Measurements from ENCODE around the gene VASH2.

DNA sequence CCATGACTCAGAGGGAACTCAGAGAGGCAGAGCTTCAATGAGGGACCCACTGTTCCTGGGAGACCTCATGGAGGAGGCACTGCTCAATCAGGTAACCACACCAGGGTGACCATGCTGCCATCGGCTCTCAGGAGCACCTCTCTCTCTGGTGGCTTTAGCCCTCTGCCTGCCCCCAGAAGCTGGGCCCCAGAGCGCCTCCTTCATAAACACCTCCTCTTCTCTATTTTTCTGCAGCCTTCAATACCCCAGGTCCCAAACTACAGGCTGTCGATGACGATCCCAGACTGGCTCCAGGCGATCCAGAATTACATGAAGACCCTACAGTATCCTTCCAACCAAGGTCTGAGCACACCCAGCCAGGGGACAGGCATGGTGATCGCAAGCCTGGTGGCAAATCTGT, 10.6 kb downstream of the VASH2 start:
- TF ChIP-seq, protein P1, sequence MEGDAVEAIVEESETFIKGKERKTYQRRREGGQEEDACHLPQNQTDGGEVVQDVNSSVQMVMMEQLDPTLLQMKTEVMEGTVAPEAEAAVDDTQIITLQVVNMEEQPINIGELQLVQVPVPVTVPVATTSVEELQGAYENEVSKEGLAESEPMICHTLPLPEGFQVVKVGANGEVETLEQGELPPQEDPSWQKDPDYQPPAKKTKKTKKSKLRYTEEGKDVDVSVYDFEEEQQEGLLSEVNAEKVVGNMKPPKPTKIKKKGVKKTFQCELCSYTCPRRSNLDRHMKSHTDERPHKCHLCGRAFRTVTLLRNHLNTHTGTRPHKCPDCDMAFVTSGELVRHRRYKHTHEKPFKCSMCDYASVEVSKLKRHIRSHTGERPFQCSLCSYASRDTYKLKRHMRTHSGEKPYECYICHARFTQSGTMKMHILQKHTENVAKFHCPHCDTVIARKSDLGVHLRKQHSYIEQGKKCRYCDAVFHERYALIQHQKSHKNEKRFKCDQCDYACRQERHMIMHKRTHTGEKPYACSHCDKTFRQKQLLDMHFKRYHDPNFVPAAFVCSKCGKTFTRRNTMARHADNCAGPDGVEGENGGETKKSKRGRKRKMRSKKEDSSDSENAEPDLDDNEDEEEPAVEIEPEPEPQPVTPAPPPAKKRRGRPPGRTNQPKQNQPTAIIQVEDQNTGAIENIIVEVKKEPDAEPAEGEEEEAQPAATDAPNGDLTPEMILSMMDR (conservative IDR thresholded peaks at IDR 0.05 in 1 of 2, IDR thresholded peaks at IDR 0.05 in 1 of 2; ENCODE audit: low read depth in 1 of 2, low read length in 2 of 2): no peak
- TF ChIP-seq EZH2 (IDR thresholded peaks at IDR 0.05; ENCODE audit: low read length, missing control alignments): no peak

All from fibroblast of lung (primary cell).